Measurements from ENCODE around the gene RFX2. TPM values are rescaled to one million over a fixed set of nuclear protein-coding genes. Genes with fewer than 3 reads are reported as not detected.

RFX2 gene
- total RNA-seq, 1 experiment from 2014 or later = 3.7 TPM

GRCh38 chr19:6069268-6069791, 41.0 kb downstream of the RFX2 start:
- Mint-ChIP-seq H3K27me3 (ENCODE audit: low read depth) (peaks cover 37% of the 10 kb centered on the region), H3K4me3 (no peak overlapping the region), H3K36me3 (ENCODE audit: insufficient read depth in 1 of 3, low read depth in 3 of 3) (no peaks in the 10 kb centered on the region; a peak in 1 of 7 replicates), H3K9me3 (peaks cover 4 to 6% of the 10 kb centered on the region in 2 experiments), H3K4me1 (peaks cover 12 to 16% of the 10 kb centered on the region in 2 experiments), H3K27ac (no peak overlapping the region)
- Histone ChIP-seq H3K23me2 (ENCODE audit: insufficient read length, low read depth, low read length, poor library complexity, severe bottlenecking) (no peaks in the 10 kb centered on the region), H3K4me1 (ENCODE audit: insufficient read depth, low read length) (peaks cover 4% of the 10 kb centered on the region), H3K9me3 (ENCODE audit: control insufficient read depth, low read depth, low read length) (no peaks in the 10 kb centered on the region), H3T11ph (ENCODE audit: low read length) (no peak overlapping the region), H3K9ac (ENCODE audit: extremely low read depth, insufficient read length, low read length) (no peak overlapping the region), H3K79me2 (ENCODE audit: insufficient read depth, low read length) (no peaks in the 10 kb centered on the region), H4K8ac (replicated peaks; ENCODE audit: insufficient read length, low read depth, low read length) (no peak overlapping the region), H2BK15ac (ENCODE audit: low read depth, low read length) (no peak overlapping the region), H2AK5ac (ENCODE audit: insufficient read length, low read length) (no peak overlapping the region), H3K27ac (ENCODE audit: insufficient read length, low read depth, low read length) (no peak overlapping the region), H3K4ac (ENCODE audit: low read depth, low read length) (no peak overlapping the region), H3K79me1 (ENCODE audit: insufficient read depth, low read depth, low read length, poor library complexity, severe bottlenecking) (no peaks in the 10 kb centered on the region), H3K23ac (ENCODE audit: insufficient read length, low read depth, low read length) (no peak overlapping the region), H3K56ac (ENCODE audit: insufficient read length, low read depth, low read length) (no peak overlapping the region), H4K5ac (ENCODE audit: insufficient read length, low read depth, low read length) (no peak overlapping the region), H2BK20ac (ENCODE audit: low read depth, low read length, poor library complexity, severe bottlenecking) (no peak overlapping the region), H2AFZ (ENCODE audit: low read length) (no peak overlapping the region), H3K18ac (ENCODE audit: insufficient read length, low read depth, low read length) (no peak overlapping the region), H2BK120ac (ENCODE audit: low read depth, low read length, poor library complexity, severe bottlenecking) (no peak overlapping the region), H3K4me2 (ENCODE audit: insufficient read depth, insufficient read length, low read length) (no peak overlapping the region), H3K14ac (ENCODE audit: insufficient read depth, low read length) (no peak overlapping the region), H4K20me1 (ENCODE audit: control insufficient read depth, insufficient read depth, insufficient read length) (no peaks in the 10 kb centered on the region), H4K91ac (ENCODE audit: insufficient read length, low read depth, low read length) (peak overlapping the region; percentile 90), H2BK12ac (ENCODE audit: insufficient read length, low read depth, low read length) (no peak overlapping the region), H2BK5ac (ENCODE audit: insufficient read length, low read length) (no peak overlapping the region), H3K27me3 (ENCODE audit: insufficient read depth, low read length) (no peaks in the 10 kb centered on the region)
- DNase-seq = no peak
- no peak for TF ChIP-seq CTCF (conservative IDR thresholded peaks at IDR 0.05)
